Lower leg skin (tissue), 3 donors: ENCODE results near the gene ZNF850.

Experiments used
- POLR2A ChIP-seq, 2 donors: fragments of 450-650 bp; IDR thresholded peaks; one replicate each; pipeline ENCODE4 v1.6.1; 2016 to 2017; ENCODE audit warnings: antibody characterized with exemption in 2 of 2, mild to moderate bottlenecking in 1 of 2, moderate library complexity in 1 of 2
- TF ChIP-seq, protein P1 (sequence below), 3 donors: fragments of 450-650 bp; IDR thresholded peaks; one replicate each; pipeline ENCODE4 v1.5.1; 2016; ENCODE audit warnings: antibody characterized with exemption in 3 of 3, mild to moderate bottlenecking in 3 of 3, moderate library complexity in 2 of 3

DNA sequence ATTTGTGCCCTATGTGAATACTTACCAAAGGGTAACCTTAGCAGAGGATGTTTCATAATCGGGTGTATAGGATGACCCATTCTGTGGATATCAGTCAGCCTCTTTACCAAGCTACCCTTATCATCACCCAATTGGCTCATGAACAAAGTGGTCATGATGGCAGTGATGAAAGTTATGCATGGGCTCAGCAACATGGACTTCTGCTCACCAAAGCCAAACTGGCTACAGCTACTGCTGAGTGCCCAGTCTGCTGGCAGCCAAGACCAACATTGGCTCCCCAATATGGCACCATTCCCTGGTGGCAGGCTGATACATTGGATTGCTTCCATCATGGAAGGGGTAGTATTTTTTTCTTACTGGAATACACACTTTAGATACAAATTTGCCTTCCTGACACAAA is 100.2 kb downstream of the ZNF850 start:
- TF ChIP-seq, protein P1, sequence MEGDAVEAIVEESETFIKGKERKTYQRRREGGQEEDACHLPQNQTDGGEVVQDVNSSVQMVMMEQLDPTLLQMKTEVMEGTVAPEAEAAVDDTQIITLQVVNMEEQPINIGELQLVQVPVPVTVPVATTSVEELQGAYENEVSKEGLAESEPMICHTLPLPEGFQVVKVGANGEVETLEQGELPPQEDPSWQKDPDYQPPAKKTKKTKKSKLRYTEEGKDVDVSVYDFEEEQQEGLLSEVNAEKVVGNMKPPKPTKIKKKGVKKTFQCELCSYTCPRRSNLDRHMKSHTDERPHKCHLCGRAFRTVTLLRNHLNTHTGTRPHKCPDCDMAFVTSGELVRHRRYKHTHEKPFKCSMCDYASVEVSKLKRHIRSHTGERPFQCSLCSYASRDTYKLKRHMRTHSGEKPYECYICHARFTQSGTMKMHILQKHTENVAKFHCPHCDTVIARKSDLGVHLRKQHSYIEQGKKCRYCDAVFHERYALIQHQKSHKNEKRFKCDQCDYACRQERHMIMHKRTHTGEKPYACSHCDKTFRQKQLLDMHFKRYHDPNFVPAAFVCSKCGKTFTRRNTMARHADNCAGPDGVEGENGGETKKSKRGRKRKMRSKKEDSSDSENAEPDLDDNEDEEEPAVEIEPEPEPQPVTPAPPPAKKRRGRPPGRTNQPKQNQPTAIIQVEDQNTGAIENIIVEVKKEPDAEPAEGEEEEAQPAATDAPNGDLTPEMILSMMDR (IDR thresholded peaks at IDR 0.05), result no peak
- no peak for TF ChIP-seq POLR2A (IDR thresholded peaks at IDR 0.05)
